HK-2 (cell line): Measurements from ENCODE around the gene IRF7.
"Not testable (repeated sequence)": the region's sequence is repeated elsewhere in the genome, so short reads cannot be mapped to it uniquely, and the experiment has no call there.

Experiments used
- DNase-seq: peaks from one replicate; pipeline ENCODE4 v3.0.0-alpha.2; 2018; ENCODE audit not compliant: unreplicated experiment

IRF7 gene

DNA sequence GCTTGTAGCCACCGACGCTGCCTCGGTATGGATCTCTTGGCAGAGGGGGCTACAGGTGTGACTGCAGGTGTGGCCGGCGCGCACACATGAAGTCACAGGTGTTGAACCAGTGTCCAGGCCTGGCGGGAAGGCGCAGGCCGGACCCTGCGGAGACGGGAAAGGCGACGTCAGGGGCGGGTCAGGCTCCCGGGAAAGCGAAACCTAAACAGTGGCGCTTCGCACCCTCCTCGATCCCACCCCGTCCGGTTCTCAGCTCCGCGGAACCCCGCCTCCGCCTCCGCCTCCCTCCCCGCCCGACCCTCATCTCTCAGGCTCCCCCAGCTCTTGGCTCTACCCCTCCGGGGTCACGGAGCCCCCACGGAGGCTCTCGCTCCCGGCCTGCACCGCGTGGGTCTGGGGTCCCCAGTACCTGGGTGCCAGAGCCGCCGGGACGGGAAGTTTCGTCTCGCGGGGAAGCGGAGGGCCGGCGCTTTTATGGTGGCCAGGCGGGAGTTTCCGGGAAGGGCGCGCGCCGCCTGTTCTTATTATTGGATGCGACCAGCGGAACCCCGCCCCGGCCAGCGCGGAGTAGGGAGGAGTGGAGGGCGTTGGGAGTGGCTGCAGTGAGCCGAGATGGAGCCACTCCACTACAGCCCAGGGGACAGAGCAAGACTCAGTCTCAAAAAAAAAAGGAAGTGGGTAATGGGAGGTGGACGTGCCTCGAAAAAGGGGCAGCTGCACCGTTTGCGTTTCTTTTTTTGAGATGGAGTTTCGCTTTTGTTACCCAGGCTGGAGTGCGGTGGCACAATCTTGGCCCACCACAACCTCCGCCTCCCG is at the start of gene IRF7:
IRF7 (minus strand) TSS at position 447 of the 816 bp plus-strand sequence. CDS start 586 bp downstream, outside the sequence.
- peak; percentile 90 for DNase-seq

DNA sequence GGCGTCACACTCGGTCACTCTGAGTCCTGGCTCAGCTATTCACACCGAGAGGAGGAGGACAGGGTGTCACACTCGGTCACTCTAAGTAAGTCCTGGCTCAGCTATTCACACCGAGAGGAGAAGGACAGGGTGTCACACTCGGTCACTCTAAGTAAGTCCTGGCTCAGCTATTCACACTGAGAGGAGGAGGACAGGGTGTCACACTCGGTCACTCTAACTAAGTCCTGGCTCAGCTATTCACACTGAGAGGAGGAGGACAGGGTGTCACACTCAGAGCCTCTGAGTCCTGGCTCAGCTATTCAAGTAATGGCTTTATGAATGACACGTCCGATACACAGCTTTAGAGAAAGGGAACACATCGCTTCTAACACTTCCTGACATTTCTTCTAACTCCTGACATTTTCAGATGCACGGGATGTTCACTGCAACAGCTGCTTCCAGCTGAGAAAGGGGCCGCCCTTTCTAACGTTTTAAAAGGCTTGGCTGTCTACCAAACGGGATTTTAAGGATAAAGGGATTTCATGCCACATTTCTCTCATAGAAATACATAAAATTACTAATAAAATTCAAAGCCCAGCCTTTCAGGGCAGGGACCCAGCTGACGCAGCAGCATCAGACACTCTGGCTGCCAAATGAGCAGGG is 49.4 kb upstream of the IRF7 start:
- no peak for DNase-seq

DNA sequence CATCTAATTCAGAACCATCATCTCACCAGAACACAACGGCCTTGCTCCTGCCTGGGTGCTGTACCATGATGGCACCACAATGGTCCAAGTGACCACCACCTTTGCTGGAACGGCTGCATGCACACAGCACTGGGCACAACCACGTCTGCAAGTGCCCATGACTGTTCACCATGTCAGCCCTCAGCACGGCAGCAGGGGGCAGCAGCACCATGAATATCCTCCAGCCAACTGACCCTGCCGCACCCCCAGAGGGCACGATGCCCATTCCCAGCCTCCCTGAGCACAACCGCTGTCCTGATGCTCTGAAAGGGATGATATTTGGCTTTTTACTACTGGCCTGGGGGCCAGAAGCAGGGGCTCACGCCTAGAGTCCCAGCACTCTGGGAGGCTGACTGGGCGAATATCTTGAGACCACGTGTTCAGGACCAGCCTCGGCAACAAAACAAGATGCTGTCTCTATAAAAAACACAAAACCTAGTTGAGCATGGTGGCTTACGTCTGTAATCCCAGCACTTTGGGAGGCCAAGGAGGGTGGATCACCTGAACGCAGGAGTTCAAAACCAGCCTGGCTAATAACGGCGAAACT is 47.0 kb upstream of the IRF7 start:
- no peak for DNase-seq

DNA sequence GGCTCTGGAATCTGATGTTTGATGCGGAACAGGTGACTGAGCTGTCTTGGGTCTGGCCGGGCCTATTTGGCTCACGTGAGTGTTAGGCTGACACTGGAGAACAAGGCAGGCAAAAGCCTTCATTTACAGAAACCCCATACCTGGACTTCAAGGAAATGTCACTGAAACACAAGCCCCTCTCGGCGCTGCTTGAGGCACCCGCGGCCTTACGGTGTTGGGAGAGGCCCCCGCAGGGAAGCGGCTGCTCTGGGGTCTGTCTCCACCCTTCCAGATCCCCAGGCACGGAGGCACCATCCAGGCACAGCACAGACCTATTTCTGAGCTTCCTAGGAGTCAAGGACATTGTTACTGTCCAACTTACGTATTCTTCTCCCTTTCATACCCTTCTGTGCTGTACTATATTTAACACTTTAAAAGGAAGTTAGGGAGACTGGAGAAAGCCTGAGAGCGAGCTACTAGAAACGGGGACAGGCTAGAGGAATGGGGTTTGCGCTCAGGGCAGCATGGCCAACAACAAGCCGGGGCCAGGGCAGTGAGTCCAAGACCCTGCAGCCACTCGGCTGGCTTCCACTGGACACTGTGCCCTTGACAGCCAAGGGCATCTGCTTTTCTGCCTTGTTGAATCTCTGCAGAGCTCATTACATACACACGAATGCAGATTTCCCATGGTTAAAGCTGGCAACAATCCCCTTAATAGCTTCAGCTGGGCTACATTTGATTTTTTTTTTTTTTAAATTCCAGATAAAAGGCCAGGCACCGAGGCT is 45.1 kb upstream of the IRF7 start:
- DNase-seq: no peak

DNA sequence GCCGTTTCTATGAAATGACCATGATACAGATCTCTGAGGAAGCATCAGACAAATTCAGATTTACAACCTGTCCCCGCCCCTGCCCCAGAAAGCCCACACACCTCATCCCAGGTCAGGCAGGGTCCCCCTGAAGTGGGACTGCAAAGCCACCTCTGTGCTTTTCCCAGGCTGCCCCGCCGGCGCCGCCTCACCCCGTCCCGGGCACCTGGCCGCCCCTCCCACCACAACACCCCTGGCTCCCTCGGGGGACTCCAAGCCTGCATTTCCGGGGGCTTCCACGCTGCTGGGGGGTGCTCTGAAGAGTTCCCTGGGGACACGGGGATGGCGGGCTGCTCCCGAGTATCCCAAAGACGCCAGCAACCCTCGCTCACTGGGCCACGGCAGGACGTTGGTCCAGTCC is 44.5 kb upstream of the IRF7 start:
- DNase-seq: no peak

DNA sequence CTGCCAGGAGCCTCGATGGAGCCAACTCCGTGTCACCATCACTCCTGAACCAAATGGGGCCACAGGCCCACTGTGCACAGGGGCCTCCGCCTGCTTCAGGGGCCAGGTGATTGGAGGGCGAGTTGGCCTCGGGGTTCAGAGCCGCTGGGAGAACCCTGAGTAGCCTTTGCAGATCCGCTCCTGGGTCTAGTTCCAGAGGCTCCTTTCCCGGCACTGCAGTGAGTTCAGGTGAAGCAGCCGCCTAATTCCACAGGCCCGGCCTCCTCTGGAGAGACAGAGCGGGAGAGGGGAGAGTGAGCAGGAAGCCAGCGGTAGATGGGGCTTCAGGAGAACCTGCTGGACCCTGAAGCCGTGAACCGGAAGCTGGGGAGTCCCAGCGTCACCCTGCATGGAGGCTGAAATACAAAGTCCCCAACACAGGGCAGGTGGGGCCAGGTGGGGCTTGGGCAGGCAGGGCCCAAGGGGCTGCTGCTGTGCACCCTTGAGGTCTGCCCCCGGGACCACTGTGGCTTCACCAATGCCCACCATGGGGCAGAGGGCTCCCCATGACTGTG is 43.9 kb upstream of the IRF7 start:
- no peak for DNase-seq

DNA sequence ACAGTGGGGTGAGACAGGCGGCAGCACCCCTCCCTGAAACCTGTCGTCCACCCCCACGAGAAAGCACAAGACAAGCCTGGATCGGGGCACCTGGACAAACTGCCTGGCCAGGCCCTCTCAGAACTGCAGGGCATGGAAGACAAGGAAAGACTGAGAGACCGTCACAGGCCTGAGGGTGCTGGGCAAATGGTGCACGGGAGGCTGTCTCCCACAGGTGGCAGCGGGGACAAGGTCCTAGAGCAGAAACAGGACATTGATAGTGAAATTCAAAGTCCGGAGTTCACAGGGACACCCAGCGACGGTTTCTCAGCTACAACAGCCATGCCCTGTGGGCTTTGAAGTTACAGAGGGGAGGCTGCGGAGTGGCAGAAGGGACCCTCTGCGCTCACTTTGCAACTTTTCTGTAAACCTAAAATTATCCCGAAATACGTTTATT is 42.0 kb upstream of the IRF7 start:
- DNase-seq: no peak

DNA sequence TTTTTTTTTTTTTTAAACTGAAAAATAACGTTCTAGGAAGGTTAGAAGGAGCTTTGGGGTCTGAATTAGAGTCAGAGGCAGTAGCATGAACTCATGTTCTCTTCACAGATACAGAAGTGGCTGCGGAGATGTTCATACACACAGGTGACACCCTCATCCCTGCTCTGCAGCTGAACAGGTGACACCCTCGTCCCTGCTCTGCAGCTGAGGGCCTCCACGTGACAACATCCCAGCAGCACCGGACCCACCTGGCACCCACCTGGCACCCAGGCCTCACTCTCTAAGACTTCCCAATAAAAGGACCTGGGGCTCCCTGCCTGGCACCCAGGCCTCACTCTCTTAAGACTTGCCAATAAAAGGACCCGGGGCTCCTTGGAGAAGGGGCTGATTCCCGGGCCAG is 41.1 kb upstream of the IRF7 start:
- no peak for DNase-seq

DNA sequence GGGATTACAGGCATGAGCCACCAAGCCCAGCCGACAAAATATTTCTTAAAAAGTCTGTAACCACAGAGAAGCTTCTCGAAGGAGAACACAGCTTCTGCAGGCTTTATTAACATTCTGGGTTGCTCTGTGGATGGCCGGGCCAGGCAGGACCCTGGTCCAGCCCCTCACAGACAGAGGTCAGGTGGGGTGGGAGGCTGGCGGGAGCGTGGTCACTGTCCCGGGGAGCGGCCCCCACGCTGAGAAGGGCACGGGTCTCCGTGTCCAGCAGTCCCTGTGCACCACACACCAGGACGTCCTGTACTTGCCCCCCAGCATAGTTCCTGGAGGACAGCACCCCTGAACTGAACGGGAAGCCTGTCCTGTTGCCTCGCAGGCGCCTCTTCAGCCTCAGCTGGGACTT is 40.7 kb upstream of the IRF7 start:
- DNase-seq: no peak

DNA sequence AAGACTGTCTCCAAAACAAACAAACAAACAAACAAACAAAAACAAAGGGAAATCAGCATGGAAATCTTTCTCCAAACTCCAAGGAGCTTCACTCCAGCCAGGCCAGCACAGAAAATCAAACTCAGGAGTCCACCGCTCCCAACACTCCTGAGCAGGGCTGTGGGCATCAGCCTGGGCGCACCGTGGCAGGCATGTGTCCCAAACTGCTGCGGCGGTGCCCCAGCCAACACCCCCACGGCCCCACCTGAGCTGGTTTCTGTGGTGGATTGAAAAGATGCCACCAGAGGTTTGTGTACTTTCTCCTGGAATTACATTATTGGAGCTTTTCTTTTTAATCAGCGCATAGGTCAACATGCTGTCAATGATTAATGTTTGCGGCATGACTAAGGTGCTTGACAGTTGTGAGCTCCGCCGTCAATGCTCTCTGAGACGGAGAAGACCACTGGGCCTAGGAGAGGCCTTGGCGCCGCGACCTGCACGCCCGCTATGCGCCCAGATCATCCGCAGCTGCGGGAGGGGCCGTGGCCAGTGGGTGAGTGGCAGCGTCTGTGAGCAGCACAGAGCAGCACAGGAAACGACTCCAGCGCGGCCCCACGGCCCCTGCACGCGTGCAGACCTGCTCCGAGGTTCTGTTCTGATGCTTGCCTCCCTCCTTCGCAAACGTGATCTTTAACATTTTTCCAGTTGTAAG is 39.4 kb upstream of the IRF7 start:
- DNase-seq: peak; percentile 76

DNA sequence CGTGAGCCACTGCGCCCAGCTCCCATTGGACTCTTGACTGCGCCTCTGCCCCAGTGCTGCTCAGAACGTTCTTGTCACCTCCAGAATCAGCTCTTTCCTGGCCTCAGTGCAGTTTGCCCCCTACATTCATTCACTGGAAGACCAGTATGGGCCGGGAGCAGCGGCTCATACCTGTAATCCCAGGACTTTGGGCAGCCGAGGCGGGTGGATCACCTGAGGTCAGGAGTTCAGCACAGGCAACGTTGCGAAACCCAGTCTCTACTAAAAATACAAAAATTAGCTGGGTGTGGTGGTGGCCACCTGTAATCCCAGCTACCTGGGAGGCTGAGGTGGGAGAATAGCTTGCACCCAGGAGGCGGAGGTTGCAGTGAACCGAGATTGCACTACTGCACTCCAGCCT is 38.7 kb upstream of the IRF7 start:
- not testable (repeated sequence) for DNase-seq

DNA sequence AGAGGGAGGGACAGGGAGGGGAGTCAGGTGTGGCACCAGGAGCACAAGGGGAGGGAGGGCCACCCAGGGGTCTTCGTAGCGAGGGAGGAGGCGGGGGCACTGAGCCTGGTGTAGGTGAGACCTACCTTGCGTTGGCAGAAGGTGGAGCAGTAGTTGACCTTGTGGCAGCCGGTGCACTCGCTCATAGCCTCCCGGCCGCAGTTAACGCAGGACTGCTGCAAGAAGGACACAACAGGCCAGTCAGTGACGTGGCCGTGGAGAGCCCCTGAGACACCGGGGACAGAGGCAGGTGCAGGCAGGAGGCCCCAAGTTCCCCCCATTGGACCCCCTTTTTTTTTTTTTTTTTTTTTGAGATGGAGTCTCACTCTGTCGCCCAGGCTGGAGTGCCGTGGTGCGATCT is 38.1 kb upstream of the IRF7 start:
- no peak for DNase-seq

DNA sequence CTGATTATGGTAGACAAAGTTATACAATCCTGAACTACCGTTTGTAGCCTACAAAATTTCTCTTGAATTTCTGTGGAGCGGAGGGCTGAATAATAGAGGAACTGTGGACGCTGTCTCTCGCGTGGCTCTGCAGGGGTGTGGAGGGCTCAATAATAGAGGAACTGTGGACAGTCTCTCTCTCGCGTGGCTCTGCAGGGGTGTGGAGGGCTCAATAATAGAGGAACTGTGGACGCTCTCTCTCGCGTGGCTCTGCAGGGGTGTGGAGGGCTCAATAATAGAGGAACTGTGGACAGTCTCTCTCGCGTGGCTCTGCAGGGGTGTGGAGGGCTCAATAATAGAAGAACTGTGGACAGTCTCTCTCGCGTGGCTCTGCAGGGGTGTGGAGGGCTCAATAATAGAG is 37.4 kb upstream of the IRF7 start:
- DNase-seq: not testable (repeated sequence)

DNA sequence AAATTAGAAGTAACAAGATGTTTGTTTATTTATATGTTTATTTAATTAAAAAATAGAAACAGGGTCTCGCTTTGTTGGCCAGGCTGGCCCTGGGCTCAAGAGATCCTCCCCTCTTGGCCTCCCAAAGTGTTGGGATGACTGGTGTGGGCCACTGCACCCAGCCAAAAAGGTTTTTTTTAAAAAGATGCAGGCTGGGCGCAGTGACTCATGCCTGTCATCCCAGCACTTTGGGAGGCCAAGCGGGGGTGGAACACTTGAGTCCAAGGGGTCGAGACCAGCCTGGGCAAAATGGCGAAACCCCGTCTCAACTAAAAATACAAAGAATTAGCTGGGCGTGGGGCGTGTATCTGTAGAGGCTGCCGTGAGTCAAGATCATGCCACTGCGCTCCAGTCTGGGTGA is 34.7 kb upstream of the IRF7 start:
- no peak for DNase-seq

DNA sequence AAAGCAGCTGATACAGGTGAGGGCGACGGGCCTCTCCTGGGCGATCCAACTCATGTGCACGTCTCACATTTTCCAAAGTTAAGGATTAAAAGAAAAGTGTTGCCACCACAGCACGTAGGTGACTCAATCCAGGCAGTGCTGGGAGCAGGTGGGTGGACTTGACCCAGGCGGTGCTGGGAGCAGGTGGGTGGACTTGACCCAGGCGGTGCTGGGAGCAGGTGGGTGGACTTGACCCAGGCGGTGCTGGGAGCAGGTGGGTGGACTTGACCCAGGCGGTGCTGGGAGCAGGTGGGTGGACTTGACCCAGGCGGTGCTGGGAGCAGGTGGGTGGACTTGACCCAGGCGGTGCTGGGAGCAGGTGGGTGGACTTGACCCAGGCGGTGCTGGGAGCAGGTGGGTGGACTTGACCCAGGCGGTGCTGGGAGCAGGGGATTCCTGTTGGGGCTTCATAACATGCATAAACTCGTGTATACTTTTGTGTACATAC is 32.0 kb upstream of the IRF7 start:
- not testable (repeated sequence) for DNase-seq

DNA sequence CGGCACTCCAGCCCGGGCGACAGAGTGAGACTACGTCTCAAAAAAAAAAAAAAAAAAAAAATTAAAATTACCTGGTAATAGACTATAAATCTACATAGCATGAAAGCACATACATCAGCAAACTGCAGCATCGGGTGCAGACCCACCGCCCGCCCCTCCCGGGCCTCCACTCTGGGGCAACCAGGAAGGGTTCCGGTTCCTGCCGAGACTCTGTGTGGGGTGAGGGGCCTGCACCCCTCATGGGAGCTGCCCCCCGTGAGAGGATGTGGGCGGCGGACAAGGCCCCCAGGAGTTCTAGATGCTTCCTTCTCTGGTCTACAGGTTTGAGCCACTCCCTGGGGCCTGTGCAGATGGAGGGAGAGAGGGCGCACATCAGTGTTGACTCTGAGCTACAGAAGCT is 30.5 kb upstream of the IRF7 start:
- DNase-seq: no peak

DNA sequence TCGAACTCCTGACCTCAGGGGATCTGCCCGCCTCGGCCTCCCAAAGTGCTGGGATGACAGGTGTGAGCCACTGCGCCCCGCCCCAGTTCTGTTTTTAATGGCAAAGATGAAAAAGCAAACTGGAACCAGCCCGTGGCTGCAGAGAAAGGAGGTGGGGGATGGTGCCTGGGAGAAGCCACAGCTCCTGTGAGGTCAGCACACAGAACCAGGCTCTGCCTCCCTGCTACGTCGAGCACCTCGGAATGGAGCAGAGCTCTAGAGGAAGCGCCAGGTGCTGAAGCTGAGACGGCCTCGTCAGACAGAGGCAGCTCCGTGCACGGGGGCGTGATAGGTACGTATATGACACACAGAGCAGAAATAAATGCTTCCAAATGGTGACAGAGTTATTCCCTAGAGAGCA is 29.8 kb upstream of the IRF7 start:
- no peak for DNase-seq

DNA sequence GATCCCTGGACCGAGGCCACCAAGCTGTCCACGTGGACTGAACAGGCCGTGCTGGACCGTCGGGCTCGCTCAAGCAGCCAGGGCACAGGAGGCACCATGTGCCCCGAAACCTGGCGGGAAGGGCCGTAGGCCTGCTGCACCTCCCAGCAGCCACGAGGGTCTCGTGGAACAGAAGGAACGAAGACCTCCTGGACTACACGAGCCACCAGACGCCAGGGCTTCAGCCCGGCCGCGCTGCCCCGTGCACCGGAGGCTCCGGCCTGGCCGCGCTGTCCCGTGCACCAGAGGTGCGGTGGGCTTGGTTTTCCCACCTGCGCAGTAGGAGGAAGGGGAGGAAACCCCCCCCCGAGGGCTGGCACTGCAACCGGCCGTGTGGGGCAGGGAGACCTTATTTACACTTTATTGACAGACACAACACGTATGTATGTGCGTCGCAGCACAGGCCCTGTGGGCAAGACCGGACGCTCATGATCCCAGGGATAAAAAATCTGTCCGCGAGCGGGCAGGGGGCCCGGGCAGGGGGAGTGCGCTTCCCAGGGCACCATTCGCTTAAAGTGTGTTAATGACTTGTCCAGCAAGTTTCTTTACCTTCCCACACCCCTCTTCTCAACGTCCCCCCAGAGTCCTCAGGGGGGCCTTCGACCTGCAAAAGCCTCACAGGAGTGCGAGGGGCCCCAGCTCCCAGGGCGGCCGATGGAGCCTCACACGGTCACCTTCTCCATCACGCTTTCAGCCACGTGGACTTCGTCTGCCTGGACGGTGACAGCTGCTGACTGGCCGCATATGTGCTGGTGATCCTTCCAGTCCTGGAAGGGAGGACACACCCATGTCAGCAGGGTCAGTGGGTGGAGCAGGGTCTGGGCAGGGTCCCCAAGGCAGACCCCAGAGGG is 28.3 kb upstream of the IRF7 start:
- DNase-seq: no peak

DNA sequence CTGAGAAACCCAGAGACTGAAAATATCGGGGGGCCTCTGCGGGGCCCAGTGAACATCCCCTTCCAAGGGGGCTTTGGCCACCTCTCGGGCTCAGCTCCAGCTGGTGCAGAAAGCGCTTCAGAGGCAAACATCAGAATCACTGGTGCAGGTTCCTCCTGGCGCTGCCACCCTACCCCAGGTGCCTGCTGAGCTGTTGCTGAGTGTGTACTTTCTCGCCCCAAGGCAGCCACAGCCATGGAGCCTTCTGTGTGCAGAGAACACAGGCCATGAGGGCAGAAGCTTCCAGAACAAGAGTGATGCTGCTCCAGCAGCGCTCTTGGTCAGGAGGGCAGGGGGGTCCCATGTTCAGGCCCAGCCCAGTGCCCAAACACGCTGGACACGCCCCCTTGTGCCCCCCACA is 27.6 kb upstream of the IRF7 start:
- DNase-seq: no peak

DNA sequence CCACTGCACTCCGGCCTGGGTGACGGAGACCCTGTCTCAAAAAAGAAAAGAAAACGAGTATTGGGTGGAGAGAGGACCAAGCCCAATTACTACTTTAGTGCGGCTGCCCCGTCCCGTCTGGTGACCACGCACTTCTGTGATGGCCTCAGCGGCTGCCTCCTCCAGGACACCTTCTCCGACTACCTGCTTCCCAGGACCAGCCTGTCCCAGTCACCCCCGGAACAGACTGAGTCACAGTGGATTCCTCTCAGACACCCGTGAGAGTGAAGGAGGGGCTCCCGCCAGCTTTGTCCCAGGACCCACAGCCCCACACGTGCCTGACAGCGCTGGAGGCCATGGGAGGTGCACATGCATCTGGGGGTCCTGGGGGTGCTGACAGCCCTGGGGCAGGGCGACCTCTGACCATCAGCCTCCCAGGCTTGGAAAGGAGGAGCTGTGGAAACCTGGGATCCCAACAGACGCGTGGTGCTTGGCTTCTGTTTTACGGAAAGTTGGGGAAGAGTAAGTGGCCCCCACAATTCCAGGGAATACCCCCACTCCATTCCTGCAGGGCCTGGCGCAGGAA is 26.1 kb upstream of the IRF7 start:
- no peak for DNase-seq
